Astrocyte (in vitro differentiated cells and primary cell): ENCODE results near the gene AQP4.

Experiments
- EZH2 ChIP-seq: IDR thresholded peaks from 2 replicates; pipeline ENCODE4 v1.6.1; 2012; ENCODE audit warnings: mild to moderate bottlenecking, low read length, inconsistent platforms; ENCODE audit not compliant: insufficient read depth
- TF ChIP-seq, protein P1 (sequence below): IDR thresholded peaks from 2 replicates; pipeline ENCODE4 v1.5.1; 2011; ENCODE audit warnings: low read depth, mild to moderate bottlenecking, inconsistent platforms, low read length, moderate library complexity; ENCODE audit not compliant: insufficient read depth

DNA sequence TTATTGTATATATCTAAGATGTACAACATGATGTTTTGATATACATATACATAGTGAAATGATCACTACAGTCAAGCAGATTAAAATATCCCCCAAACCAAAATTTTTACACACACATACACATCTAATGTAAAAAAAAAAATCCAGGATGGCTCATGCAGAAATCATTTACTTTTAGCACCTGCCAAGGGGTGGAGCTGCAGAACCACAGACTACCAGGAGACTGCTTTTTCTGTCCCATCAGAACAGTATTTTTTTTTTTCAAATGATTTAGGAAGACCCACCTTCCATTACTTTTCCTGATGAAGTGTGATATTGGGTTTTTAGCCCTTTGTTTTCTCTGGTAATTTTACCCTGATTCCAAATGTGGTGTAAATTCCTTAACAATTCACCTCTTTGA lies 61.9 kb downstream of the AQP4 start:
- TF ChIP-seq, protein P1, sequence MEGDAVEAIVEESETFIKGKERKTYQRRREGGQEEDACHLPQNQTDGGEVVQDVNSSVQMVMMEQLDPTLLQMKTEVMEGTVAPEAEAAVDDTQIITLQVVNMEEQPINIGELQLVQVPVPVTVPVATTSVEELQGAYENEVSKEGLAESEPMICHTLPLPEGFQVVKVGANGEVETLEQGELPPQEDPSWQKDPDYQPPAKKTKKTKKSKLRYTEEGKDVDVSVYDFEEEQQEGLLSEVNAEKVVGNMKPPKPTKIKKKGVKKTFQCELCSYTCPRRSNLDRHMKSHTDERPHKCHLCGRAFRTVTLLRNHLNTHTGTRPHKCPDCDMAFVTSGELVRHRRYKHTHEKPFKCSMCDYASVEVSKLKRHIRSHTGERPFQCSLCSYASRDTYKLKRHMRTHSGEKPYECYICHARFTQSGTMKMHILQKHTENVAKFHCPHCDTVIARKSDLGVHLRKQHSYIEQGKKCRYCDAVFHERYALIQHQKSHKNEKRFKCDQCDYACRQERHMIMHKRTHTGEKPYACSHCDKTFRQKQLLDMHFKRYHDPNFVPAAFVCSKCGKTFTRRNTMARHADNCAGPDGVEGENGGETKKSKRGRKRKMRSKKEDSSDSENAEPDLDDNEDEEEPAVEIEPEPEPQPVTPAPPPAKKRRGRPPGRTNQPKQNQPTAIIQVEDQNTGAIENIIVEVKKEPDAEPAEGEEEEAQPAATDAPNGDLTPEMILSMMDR = no peak
- TF ChIP-seq EZH2 = no peak
